ENCODE results near the gene LMF2.

GRCh38 chr22:50471197-50471847 lies 36.2 kb downstream of the LMF2 start:
- TF ChIP-seq CTCF (IDR thresholded peaks at IDR 0.05): no peak
- TF ChIP-seq POLR2AphosphoS5 (IDR thresholded peaks at IDR 0.05; ENCODE audit: insufficient read depth in 1 of 2, low read depth in 1 of 2): no peak
- TF ChIP-seq POLR2A (IDR thresholded peaks at IDR 0.05): no peak
